Measurements from ENCODE around the gene MAST4. TPM values are rescaled to one million over a fixed set of nuclear protein-coding genes. Genes with fewer than 3 reads are reported as not detected.

Gene MAST4
- total RNA-seq, 2 donors from 2014 or later: 50.4 to 60.6 TPM

- Histone ChIP-seq H3K4me3 (no peak overlapping the region), H3K4me1 (no peaks in the 10 kb centered on the region), H3K9me3 (no peaks in the 10 kb centered on the region), H3K36me3 (no peaks in the 10 kb centered on the region), H3K27ac (no peak overlapping the region), H3K27me3 (no peaks in the 10 kb centered on the region)
- DNase-seq (ENCODE audit: low spot score): no peak
- TF ChIP-seq, protein P1, sequence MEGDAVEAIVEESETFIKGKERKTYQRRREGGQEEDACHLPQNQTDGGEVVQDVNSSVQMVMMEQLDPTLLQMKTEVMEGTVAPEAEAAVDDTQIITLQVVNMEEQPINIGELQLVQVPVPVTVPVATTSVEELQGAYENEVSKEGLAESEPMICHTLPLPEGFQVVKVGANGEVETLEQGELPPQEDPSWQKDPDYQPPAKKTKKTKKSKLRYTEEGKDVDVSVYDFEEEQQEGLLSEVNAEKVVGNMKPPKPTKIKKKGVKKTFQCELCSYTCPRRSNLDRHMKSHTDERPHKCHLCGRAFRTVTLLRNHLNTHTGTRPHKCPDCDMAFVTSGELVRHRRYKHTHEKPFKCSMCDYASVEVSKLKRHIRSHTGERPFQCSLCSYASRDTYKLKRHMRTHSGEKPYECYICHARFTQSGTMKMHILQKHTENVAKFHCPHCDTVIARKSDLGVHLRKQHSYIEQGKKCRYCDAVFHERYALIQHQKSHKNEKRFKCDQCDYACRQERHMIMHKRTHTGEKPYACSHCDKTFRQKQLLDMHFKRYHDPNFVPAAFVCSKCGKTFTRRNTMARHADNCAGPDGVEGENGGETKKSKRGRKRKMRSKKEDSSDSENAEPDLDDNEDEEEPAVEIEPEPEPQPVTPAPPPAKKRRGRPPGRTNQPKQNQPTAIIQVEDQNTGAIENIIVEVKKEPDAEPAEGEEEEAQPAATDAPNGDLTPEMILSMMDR (IDR thresholded peaks at IDR 0.05): no peak
These were observed 131.9 kb downstream of the MAST4 start for GRCh38 chr5:66728049-66728448.

DNA sequence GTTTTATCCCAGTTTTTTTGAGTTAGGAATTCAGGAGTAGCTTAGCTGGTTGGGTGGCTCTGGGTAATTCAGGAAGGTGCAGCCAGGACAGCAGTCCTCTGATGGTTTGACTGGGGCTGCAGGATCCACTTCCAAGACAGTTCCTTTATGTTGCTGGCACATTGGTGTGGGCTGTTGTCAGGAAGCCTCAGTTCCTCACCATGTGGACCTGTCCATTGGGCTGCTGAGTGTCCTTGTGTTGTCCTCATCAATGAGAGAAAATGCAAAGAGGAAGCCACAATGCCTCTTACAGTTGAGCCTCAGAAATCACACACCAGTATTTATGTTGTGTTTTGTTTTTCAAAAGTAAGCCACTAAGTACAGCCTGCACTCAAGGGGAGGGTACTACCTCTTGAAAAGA lies 140.9 kb downstream of the MAST4 start:
- H3K4me3 ChIP-seq: no peak overlapping the region
- H3K4me1 ChIP-seq: peaks cover 0 to 8% of the 10 kb centered on the region in 2 donors
- H3K27ac ChIP-seq: no peak overlapping the region
- DNase-seq (ENCODE audit: low spot score): no peak
- no peaks in the 10 kb centered on the region for H3K27me3 ChIP-seq
- no peaks in the 10 kb centered on the region for H3K36me3 ChIP-seq
- TF ChIP-seq, protein P1 (IDR thresholded peaks at IDR 0.05): no peak
- no peaks in the 10 kb centered on the region for H3K9me3 ChIP-seq

DNA sequence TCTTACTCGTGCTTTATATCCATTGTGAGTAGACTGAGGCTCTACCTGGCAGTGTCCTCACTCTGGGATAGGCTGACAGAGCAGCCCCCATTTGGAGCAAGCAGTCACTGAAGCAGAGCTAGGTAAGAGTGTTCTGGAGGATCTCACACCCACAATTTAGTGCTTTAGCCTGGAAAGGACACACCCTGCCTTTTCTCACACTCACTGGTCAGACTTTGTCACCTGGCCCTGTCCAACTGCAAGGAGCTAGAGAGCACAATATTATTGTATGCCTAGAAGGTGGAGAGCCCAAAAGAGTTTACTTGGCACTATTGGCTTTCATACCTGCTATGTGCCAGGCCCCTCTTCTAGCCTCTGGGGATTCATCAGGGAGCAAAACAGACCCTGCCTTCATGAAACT lies 141.9 kb downstream of the MAST4 start:
- Histone ChIP-seq H3K27me3 (no peaks in the 10 kb centered on the region), H3K27ac (no peak overlapping the region), H3K9me3 (no peaks in the 10 kb centered on the region), H3K36me3 (no peaks in the 10 kb centered on the region), H3K4me3 (no peak overlapping the region), H3K4me1 (peaks cover 0 to 18% of the 10 kb centered on the region in 2 donors)
- TF ChIP-seq, protein P1 (IDR thresholded peaks at IDR 0.05): no peak
- DNase-seq (ENCODE audit: low spot score): no peak

- H3K27me3 ChIP-seq: no peaks in the 10 kb centered on the region
- H3K9me3 ChIP-seq: no peaks in the 10 kb centered on the region
- DNase-seq (ENCODE audit: low spot score): no peak
- no peak overlapping the region for H3K4me3 ChIP-seq
- no peaks in the 10 kb centered on the region for H3K36me3 ChIP-seq
- TF ChIP-seq, protein P1 (IDR thresholded peaks at IDR 0.05): no peak
- no peak overlapping the region for H3K27ac ChIP-seq
- peaks cover 0 to 27% of the 10 kb centered on the region in 2 donors for H3K4me1 ChIP-seq
These were observed 142.8 kb downstream of the MAST4 start for GRCh38 chr5:66739021-66739420.

DNA sequence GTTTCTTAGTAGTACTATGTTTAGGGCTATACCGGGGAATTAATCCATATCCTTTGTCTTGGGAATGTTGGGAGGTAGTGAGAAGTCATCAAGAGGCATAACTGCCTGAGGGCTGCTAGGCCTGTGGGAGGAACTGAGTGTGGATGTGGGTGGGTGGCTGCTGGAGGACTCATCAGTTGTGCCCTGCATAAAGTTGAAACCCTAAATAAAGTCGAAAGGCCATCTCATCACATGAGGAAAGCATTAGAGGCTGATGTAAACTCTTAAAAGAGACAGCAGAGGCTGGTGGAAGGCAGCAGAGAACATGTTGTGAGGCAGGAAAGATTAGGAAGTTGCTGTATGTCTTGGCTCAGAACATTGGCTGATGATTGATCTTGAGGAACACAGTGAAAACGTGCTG lies 143.8 kb downstream of the MAST4 start:
- no peak for DNase-seq (ENCODE audit: low spot score)
- Histone ChIP-seq H3K4me1 (peaks cover 0 to 34% of the 10 kb centered on the region in 2 donors), H3K9me3 (no peaks in the 10 kb centered on the region), H3K36me3 (no peaks in the 10 kb centered on the region), H3K27me3 (no peaks in the 10 kb centered on the region), H3K4me3 (no peak overlapping the region), H3K27ac (no peak overlapping the region)
- TF ChIP-seq, protein P1 (IDR thresholded peaks at IDR 0.05): no peak

GRCh38 chr5:66741394-66741793 lies 145.2 kb downstream of the MAST4 start:
- TF ChIP-seq, protein P1 (IDR thresholded peaks at IDR 0.05): no peak
- H3K9me3 ChIP-seq: no peaks in the 10 kb centered on the region
- no peaks in the 10 kb centered on the region for H3K36me3 ChIP-seq
- H3K4me3 ChIP-seq: no peak overlapping the region
- H3K27me3 ChIP-seq: no peaks in the 10 kb centered on the region
- no peak for DNase-seq (ENCODE audit: low spot score)
- no peak overlapping the region for H3K27ac ChIP-seq
- peaks cover 0 to 34% of the 10 kb centered on the region in 2 donors for H3K4me1 ChIP-seq
